HepG2 (cell line): ENCODE measurements around the gene IMPDH1. TPM values are rescaled to one million over a fixed set of nuclear protein-coding genes. Genes with fewer than 3 reads are reported as not detected.

Experiments
- ATAC-seq: fragments of 200-7000 bp; cut with Tn5 transposase; 3 replicates; pipeline ENCODE4 v1.9.1; 2020; ENCODE audit warnings: mild to moderate bottlenecking, moderate library complexity
- BruUV-seq: library from RNA; stranded (reverse); fragments of 400-500 nt; replicated peaks from 2 replicates; lab custom pipeline; 2021; lab: Mats Ljungman, UMichigan
- CTCF ChIA-PET: fragments of 300-600 bp; formaldehyde crosslinking; extraction: SDS; loops from one replicate; lab custom pipeline; 2021; ENCODE audit warnings: low total read pairs, inconsistent platforms, low intra/inter-chr PET ratio; lab: Yijun Ruan, JAX
- POLR2A ChIA-PET: fragments of 350-600 bp; sonication (Branson Sonifier 250); formaldehyde crosslinking; loops from one replicate; lab custom pipeline; 2020; ENCODE audit warnings: antibody characterized with exemption, inconsistent platforms; lab: Yijun Ruan, JAX
- DNase-seq: peaks from one replicate; pipeline ENCODE4 v3.0.0-alpha.2; 2015; ENCODE audit warnings: low spot score
- FAIRE-seq: peaks from 3 replicates; lab custom pipeline; 2011; peaks lifted over from hg19 to GRCh38; lab: Jason Lieb, UNC
- H2AFZ ChIP-seq: one replicate; pipeline ENCODE4 v1.6.1; 2011; ENCODE audit warnings: low read length, inconsistent platforms
- H3K27ac ChIP-seq: fragments of 300-600 bp; 3 replicates; pipeline ENCODE4 v1.8.0; 2011; ENCODE audit warnings: mixed run types, mild to moderate bottlenecking, mixed read lengths, low read length, inconsistent platforms; ENCODE audit not compliant: insufficient read depth; ENCODE audit errors: extremely low read length
- H3K27me3 ChIP-seq, 2 experiments: fragments of 200-600 bp in 1 of 2; 2 replicates in 1 of 2; 3 replicates in 1 of 2; pipeline versions ENCODE4 v1.6.0 to v1.8.0; 2011; ENCODE audit warnings: low read length in 2 of 2, mild to moderate bottlenecking in 2 of 2, moderate library complexity in 2 of 2, inconsistent platforms in 1 of 2; ENCODE audit not compliant: insufficient read depth in 2 of 2, control insufficient read depth in 1 of 2
- H3K36me3 ChIP-seq, 2 experiments: fragments of 200-600 bp in 1 of 2; replicated peaks in 1 of 2; 2 replicates in 1 of 2; 3 replicates in 1 of 2; pipeline versions ENCODE4 v1.5.1 to v1.8.0; 2011; ENCODE audit warnings: low read length in 2 of 2, inconsistent platforms in 1 of 2; ENCODE audit not compliant: insufficient read depth in 2 of 2, control insufficient read depth in 1 of 2
- H3K4me1 ChIP-seq: 2 replicates; pipeline ENCODE4 v1.5.1; 2012; ENCODE audit warnings: low read length, inconsistent platforms; ENCODE audit not compliant: insufficient read depth
- H3K4me2 ChIP-seq: 2 replicates; pipeline ENCODE4 v1.6.0; 2011; ENCODE audit warnings: low read depth, low read length, inconsistent platforms
- H3K4me3 ChIP-seq, 3 experiments: fragments of 200-600 bp in 1 of 3; sonication (generic), shearing (Covaris generic) in 1 of 3; replicated peaks in 1 of 3; 2 replicates each; pipeline ENCODE4 v1.5.1; 2011 to 2016; ENCODE audit warnings: low read length in 3 of 3, inconsistent platforms in 2 of 3, low read depth in 2 of 3, mild to moderate bottlenecking in 2 of 3, control low read depth in 1 of 3, mixed read lengths in 1 of 3; ENCODE audit not compliant: insufficient read depth in 1 of 3
- H3K79me2 ChIP-seq: one replicate; pipeline ENCODE4 v1.6.1; 2011; ENCODE audit warnings: low read length, inconsistent platforms; ENCODE audit not compliant: insufficient read depth
- H3K9ac ChIP-seq: 2 replicates; pipeline ENCODE4 v1.6.0; 2011; ENCODE audit warnings: mild to moderate bottlenecking, low read depth, low read length, inconsistent platforms; ENCODE audit not compliant: insufficient read depth
- H3K9me3 ChIP-seq: 2 replicates; pipeline ENCODE4 v1.5.1; 2012; ENCODE audit warnings: mild to moderate bottlenecking, low read length
- H4K20me1 ChIP-seq: 2 replicates; pipeline ENCODE4 v1.6.0; 2011; ENCODE audit warnings: inconsistent platforms, mild to moderate bottlenecking, low read length, moderate library complexity; ENCODE audit not compliant: insufficient read depth
- EED ChIP-seq: sonication (generic); formaldehyde crosslinking; IDR thresholded peaks from 2 replicates; pipeline ENCODE4 v1.5.0; 2020; ENCODE audit warnings: mild to moderate bottlenecking, missing genetic modification reagents
- HINFP ChIP-seq: sonication (generic); formaldehyde crosslinking; IDR thresholded peaks from 2 replicates; pipeline ENCODE4 v1.4.0; 2020; ENCODE audit warnings: low read depth, mild to moderate bottlenecking, missing genetic modification reagents
- JUN ChIP-seq: sonication (generic); formaldehyde crosslinking; IDR thresholded peaks from 2 replicates; pipeline ENCODE4 v1.4.0; 2020; ENCODE audit warnings: mild to moderate bottlenecking, missing genetic modification reagents
- PLRG1 ChIP-seq: fragments of 450-650 bp; conservative IDR thresholded peaks from 2 replicates; pipeline ENCODE4 v1.6.1; 2016
- RAD21 ChIP-seq: fragments of 450-650 bp; formaldehyde crosslinking; IDR thresholded peaks from 2 replicates; pipeline ENCODE4 v1.5.0; 2020; ENCODE audit warnings: mild to moderate bottlenecking
- SKIL ChIP-seq: sonication (generic); formaldehyde crosslinking; IDR thresholded peaks from 2 replicates; pipeline ENCODE4 v1.8.0; 2022; ENCODE audit warnings: missing genetic modification reagents, mild to moderate bottlenecking, moderate library complexity, borderline replicate concordance
- SMAD1 ChIP-seq: sonication (generic); formaldehyde crosslinking; IDR thresholded peaks from 2 replicates; pipeline ENCODE4 v1.4.0; 2020; ENCODE audit warnings: missing genetic modification reagents, low read depth, mild to moderate bottlenecking, borderline replicate concordance
- STAG1 ChIP-seq: sonication (generic); formaldehyde crosslinking; IDR thresholded peaks from 2 replicates; pipeline ENCODE4 v1.4.0; 2020; ENCODE audit warnings: missing genetic modification reagents
- THAP11 ChIP-seq: IDR thresholded peaks from 2 replicates; pipeline ENCODE4 v1.6.1; 2016; ENCODE audit warnings: missing biosample characterization, missing genetic modification reagents
- ZBTB10 ChIP-seq: sonication (generic); formaldehyde crosslinking; IDR thresholded peaks from 2 replicates; pipeline ENCODE4 v1.4.0; 2020; ENCODE audit warnings: missing genetic modification reagents, borderline replicate concordance
- ZMYM2 ChIP-seq: sonication (generic); formaldehyde crosslinking; IDR thresholded peaks from 2 replicates; pipeline ENCODE4 v1.8.0; 2022; ENCODE audit warnings: mild to moderate bottlenecking, missing genetic modification reagents
- ZNF547 ChIP-seq: sonication (generic); formaldehyde crosslinking; IDR thresholded peaks from 2 replicates; pipeline ENCODE4 v1.5.1; 2020; ENCODE audit warnings: mild to moderate bottlenecking, missing genetic modification reagents
- ZNF788 ChIP-seq: sonication (generic); formaldehyde crosslinking; IDR thresholded peaks from 2 replicates; pipeline ENCODE4 v1.5.0; 2020; ENCODE audit warnings: mild to moderate bottlenecking, missing genetic modification reagents, borderline replicate concordance
- ZZZ3 ChIP-seq: sonication (generic); formaldehyde crosslinking; IDR thresholded peaks from 2 replicates; pipeline ENCODE4 v1.4.0; 2020; ENCODE audit warnings: missing genetic modification reagents, mild to moderate bottlenecking, borderline replicate concordance
- WGBS: methylation state at CpG from one replicate; pipeline ENCODE4 v1.1.6; 2017; ENCODE audit warnings: low lambda C conversion rate; 5-methylcytosine and 5-hydroxymethylcytosine counted together
- in situ Hi-C: cut with HindIII; loops from 2 replicates; pipeline ENCODE4 v1.10.0; 2017; ENCODE audit warnings: low pct_unique_long_range_greater_than_20kb; ENCODE audit not compliant: extremely low pct_ligation_motif_present
- intact Hi-C: fragments of 100-400 bp; cut with micrococcal nuclease; formaldehyde crosslinking; loops from one replicate; pipeline ENCODE4 v1.10.0; 2022; ENCODE audit not compliant: unreplicated experiment
- polyA plus RNA-seq, 8 experiments: library from polyadenylated mRNA; depleted of rRNA in 3 of 8; stranded (reverse) in 7 of 8; unstranded in 1 of 8; fragments of >200 nt; fragmentation: Illumina TruSeq in 4 of 8; extraction: Trizol in 4 of 8; gene quantifications; 2 replicates each; pipeline versions ENCODE4 v1.2.1 to v1.2.3, GENCODE V29; 2011 to 2016; ENCODE audit warnings: low read depth in 4 of 8, missing spikeins in 1 of 8, mixed read lengths in 1 of 8; ENCODE audit not compliant: insufficient read depth in 1 of 8
- total RNA-seq, 5 experiments: library from RNA; depleted of rRNA; stranded (reverse); fragments of >200 nt; fragmentation: Illumina TruSeq; extraction: Trizol; gene quantifications; 2 replicates each; pipeline ENCODE4 v1.2.3, GENCODE V29; 2016; ENCODE audit warnings: low read depth in 1 of 5
- TF ChIP-seq, protein P1 (sequence below): sonication (generic); formaldehyde crosslinking; IDR thresholded peaks from 2 replicates; pipeline ENCODE4 v1.5.1; 2020; ENCODE audit warnings: missing genetic modification reagents, mild to moderate bottlenecking, borderline replicate concordance

IMPDH1 gene
- total and polyA plus RNA-seq, 2 of the 13 experiments (the other 11 are each of a cell fraction or from before 2014, with no cell fraction given), result 22.8 to 34.0 TPM

- no peak for TF ChIP-seq ZBTB10 (CRISPR knock-in tag)
These were observed 17.6 kb upstream of the IMPDH1 start (continued) for GRCh38 chr7:128427289-128427891.

DNA sequence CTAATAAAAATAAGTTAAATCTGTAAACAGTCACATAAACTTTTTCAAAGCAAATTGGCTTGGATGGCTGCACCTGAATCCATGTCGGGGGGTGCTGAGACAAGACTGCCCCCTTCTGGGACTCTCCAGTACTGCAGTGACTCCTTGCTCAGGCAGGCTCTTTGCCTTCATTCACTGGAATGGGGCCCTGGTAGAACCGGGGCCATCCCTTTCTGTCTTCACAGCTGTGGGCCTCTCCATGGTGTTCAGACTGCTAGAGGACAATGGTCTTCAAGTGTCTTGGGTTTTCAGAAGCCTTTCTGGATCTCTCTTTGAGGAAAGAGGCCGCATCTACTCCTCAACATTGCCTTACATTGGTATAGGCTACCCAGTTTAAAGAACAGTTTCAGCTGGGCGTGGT lies 16.1 kb upstream of the IMPDH1 start:
- ChIA-PET CTCF (interaction anchor here (2.2 to 7.4 kb wide), 3 partner anchors 27 to 78 kb away, joined by 6 to 140 read pairs (median 48); no protein-coding TSS in a partner anchor), POLR2A (interaction anchor here (2.6 to 2.9 kb wide), 2 partner anchors 9 to 29 kb away, joined by 7 to 11 read pairs; partner anchors contain the start of gene HILPDA)
- Histone ChIP-seq H3K9ac (no peak overlapping the region), H3K4me1 (peaks cover 54% of the 10 kb centered on the region), H3K27ac (no peak overlapping the region), H3K4me2 (no peak overlapping the region), H3K79me2 (no peaks in the 10 kb centered on the region), H3K36me3 (no peaks in the 10 kb centered on the region), H4K20me1 (no peaks in the 10 kb centered on the region), H3K9me3 (no peaks in the 10 kb centered on the region), H2AFZ (no peak overlapping the region), H3K4me3 (no peak overlapping the region), H3K27me3 (peaks cover 0 to 12% of the 10 kb centered on the region in 2 experiments; a peak in 3 of 5 replicates)
- intact Hi-C loops (loop anchor here (1.0 kb wide), 2 partner anchors 28 to 79 kb away; no protein-coding TSS in a partner anchor), in situ Hi-C loops (loop anchor here (25.0 kb wide), 1 partner anchor 461 kb away; no protein-coding TSS in a partner anchor)
- BruUV-seq, result no TSS peak
- FAIRE-seq, result peak; percentile 77
- ATAC-seq, result peak; percentile 21
- 20% methylated on average over 4 of the region's 4 CpGs for WGBS
- DNase-seq, result peak; percentile 49
- TF ChIP-seq, protein P1, sequence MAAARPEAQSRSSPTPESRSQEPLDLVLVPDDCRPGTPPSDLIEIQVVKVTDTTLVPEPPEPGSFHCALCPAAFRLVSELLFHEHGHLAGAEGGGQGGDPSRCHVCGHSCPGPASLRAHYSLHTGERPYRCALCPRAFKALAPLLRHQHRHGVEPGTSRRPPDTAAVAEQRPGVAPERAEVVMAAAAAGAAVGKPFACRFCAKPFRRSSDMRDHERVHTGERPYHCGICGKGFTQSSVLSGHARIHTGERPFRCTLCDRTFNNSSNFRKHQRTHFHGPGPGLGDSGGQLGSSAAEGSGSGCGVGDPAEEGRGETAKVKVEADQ (CRISPR knock-in tag), result no peak
- TF ChIP-seq ZZZ3, result no peak
- 0 out of 2 replicates have a peak, but pooled peaks have one; percentile 35 for TF ChIP-seq EED
- no peak for TF ChIP-seq SKIL
- TF ChIP-seq STAG1 (CRISPR knock-in tag), result peak; percentile 82
- 0 out of 2 replicates have a peak, but pooled peaks have one; percentile 19 for TF ChIP-seq THAP11 (CRISPR knock-in tag)
- peak; percentile 82 for TF ChIP-seq RAD21
- TF ChIP-seq JUN, result no peak
- TF ChIP-seq ZNF547 (CRISPR knock-in tag), result 0 out of 2 replicates have a peak, but pooled peaks have one; percentile 31
- no peak for TF ChIP-seq HINFP (CRISPR knock-in tag)
- TF ChIP-seq SMAD1 (CRISPR knock-in tag), result no peak
- TF ChIP-seq ZNF788 (CRISPR knock-in tag), result no peak
- no peak for TF ChIP-seq PLRG1
- no peak for TF ChIP-seq ZMYM2
